ENCODE results near the gene RHOH. TPM values are rescaled to one million over a fixed set of nuclear protein-coding genes. Genes with fewer than 3 reads are reported as not detected.

RHOH gene
- total and polyA plus RNA-seq, 9 of the 15 experiments (the other 6 are each of a cell fraction or from before 2014, with no cell fraction given) = 14.3 to 37.7 (median 23.2) TPM

- TF ChIP-seq ATF3 (IDR thresholded peaks at IDR 0.05) = peak; percentile 87
- no peak for TF ChIP-seq ATF3 (CRISPR knock-in tag; conservative IDR thresholded peaks at IDR 0.05)
- no peak for TF ChIP-seq ZKSCAN3 (CRISPR knock-in tag; IDR thresholded peaks at IDR 0.05)
- TF ChIP-seq CREM (IDR thresholded peaks at IDR 0.05; ENCODE audit: low read depth) = peak; percentile 83
- TF ChIP-seq FOSL1 (tag; conservative IDR thresholded peaks at IDR 0.05) = peak; percentile 86
- no peak for TF ChIP-seq ATF1 (CRISPR knock-in tag; IDR thresholded peaks at IDR 0.05)
- peak; percentile 30; the same call in 1 of the 2 replicates for TF ChIP-seq ATF1 (tag; IDR thresholded peaks at IDR 0.05)
- no peak for TF ChIP-seq NR2C2 (CRISPR knock-in tag; IDR thresholded peaks at IDR 0.05)
- TF ChIP-seq NR2C2 (tag; IDR thresholded peaks at IDR 0.05) = peak; percentile 17; the same call in 1 of the 2 replicates
- TF ChIP-seq CREB1 (IDR thresholded peaks at IDR 0.05) = peak; percentile 49
- peak; percentile 85 for TF ChIP-seq CREB1 (CRISPR knock-in tag; IDR thresholded peaks at IDR 0.05)
- no peak for TF ChIP-seq ARID2 (IDR thresholded peaks at IDR 0.05)
- peak; percentile 79 for TF ChIP-seq JUND (IDR thresholded peaks at IDR 0.05; ENCODE audit: borderline replicate concordance, low read depth, low read length)
- TF ChIP-seq JUND (tag; IDR thresholded peaks at IDR 0.05; ENCODE audit: borderline replicate concordance, low read depth, low read length) = peak; percentile 83
- no peak for TF ChIP-seq SREBF1 (IDR thresholded peaks at IDR 0.05; ENCODE audit: borderline replicate concordance, low read depth, low read length)
- TF ChIP-seq TEAD4 (IDR thresholded peaks at IDR 0.05; ENCODE audit: low read length) = 0 out of 2 replicates have a peak, but pooled peaks have one; percentile 23
- no peak for TF ChIP-seq TEAD4 (CRISPR knock-in tag; IDR thresholded peaks at IDR 0.05; ENCODE audit: borderline replicate concordance)
- no peak for TF ChIP-seq SOX6 (IDR thresholded peaks at IDR 0.05)
- peak; percentile 31; the same call in 1 of the 2 replicates for TF ChIP-seq SMARCE1 (IDR thresholded peaks at IDR 0.05)
- TF ChIP-seq PREB (CRISPR knock-in tag; IDR thresholded peaks at IDR 0.05) = no peak
- TF ChIP-seq BCOR (IDR thresholded peaks at IDR 0.05) = no peak
- peak; percentile 85 for TF ChIP-seq JUN (IDR thresholded peaks at IDR 0.05; ENCODE audit: borderline replicate concordance, low read depth, low read length)
- no peak for TF ChIP-seq JUN (CRISPR knock-in tag; IDR thresholded peaks at IDR 0.05; ENCODE audit: borderline replicate concordance)
These were observed 58.8 kb downstream of the RHOH start (continued) for GRCh38 chr4:40255393-40256281.

All from K562 (cell line).